HL-60 (cell line): ENCODE data around the gene FRMD3.

Experiments
- DNase-seq, 2 experiments: peaks; one replicate each; pipeline ENCODE4 v3.0.0-alpha.2; 2010 to 2020; ENCODE audit warnings: low read depth in 1 of 2, low spot score in 1 of 2
- H3K27ac ChIP-seq: fragments of 250-450 bp; sonication (Bioruptor Pico); replicated peaks from 2 replicates; pipeline ENCODE4 v1.5.1; 2020; ENCODE audit warnings: mild to moderate bottlenecking, moderate library complexity
- H3K27me3 ChIP-seq: fragments of 250-450 bp; sonication (Bioruptor Pico); 2 replicates; pipeline ENCODE4 v1.5.1; 2021; ENCODE audit warnings: mild to moderate bottlenecking, moderate library complexity; ENCODE audit not compliant: insufficient read depth, poor library complexity, severe bottlenecking
- H3K4me3 ChIP-seq: replicated peaks from 2 replicates; pipeline ENCODE4 v1.5.1; 2011; ENCODE audit warnings: mild to moderate bottlenecking, control low read depth, low read length; ENCODE audit not compliant: insufficient read depth
- CTCF ChIP-seq: IDR thresholded peaks from one replicate; pipeline ENCODE4 v1.5.1; 2011; ENCODE audit warnings: low read length, control low read depth, inconsistent platforms; ENCODE audit not compliant: insufficient read depth
- GABPA ChIP-seq: IDR thresholded peaks from 2 replicates; pipeline ENCODE4 v1.6.1; 2012; ENCODE audit warnings: low read depth
- POLR2AphosphoS5 ChIP-seq: IDR thresholded peaks from 2 replicates; pipeline ENCODE4 v1.6.1; 2012; ENCODE audit warnings: low read depth
- REST ChIP-seq: IDR thresholded peaks from 2 replicates; pipeline ENCODE4 v1.6.1; 2012; ENCODE audit warnings: low read depth; ENCODE audit not compliant: insufficient replicate concordance
- SPI1 ChIP-seq: IDR thresholded peaks from 2 replicates; pipeline ENCODE4 v1.6.1; 2012; ENCODE audit warnings: low read depth, mild to moderate bottlenecking, borderline replicate concordance

Gene FRMD3

GRCh38 chr9:83508067-83508466 is 30.1 kb downstream of the FRMD3 start:
- peak; percentile 23 to 51 for DNase-seq
- Histone ChIP-seq H3K27ac (peak overlapping the region; percentile 40), H3K27me3 (no peaks in the 10 kb centered on the region), H3K4me3 (no peak overlapping the region)
- no peak for TF ChIP-seq POLR2AphosphoS5
- 0 out of 2 replicates have a peak, but pooled peaks have one; percentile 12 for TF ChIP-seq GABPA

- Histone ChIP-seq H3K4me3 (no peak overlapping the region), H3K27me3 (no peaks in the 10 kb centered on the region), H3K27ac (no peak overlapping the region)
- DNase-seq: no peak
- TF ChIP-seq SPI1 (no peak), CTCF (no peak), REST (no peak), GABPA (no peak), POLR2AphosphoS5 (no peak)
These were observed 32.9 kb downstream of the FRMD3 start for GRCh38 chr9:83505282-83505681.

- TF ChIP-seq REST (no peak), CTCF (no peak), SPI1 (no peak), POLR2AphosphoS5 (no peak), GABPA (no peak)
These were observed 34.3 kb downstream of the FRMD3 start for GRCh38 chr9:83503866-83504265.

GRCh38 chr9:83501565-83501964 is 36.6 kb downstream of the FRMD3 start:
- TF ChIP-seq SPI1: no peak
- no peak for TF ChIP-seq CTCF
- no peak for TF ChIP-seq REST
- no peak for DNase-seq
- Histone ChIP-seq H3K27ac (no peak overlapping the region), H3K4me3 (no peak overlapping the region), H3K27me3 (no peaks in the 10 kb centered on the region)

More at GRCh38 chr9:83503866-83504265, 34.3 kb downstream of the FRMD3 start:
- Histone ChIP-seq H3K27ac (no peak overlapping the region), H3K27me3 (no peaks in the 10 kb centered on the region), H3K4me3 (no peak overlapping the region)
- DNase-seq: no peak
